ENCODE data around the gene FBXW5.
A peak's percentile ranks its signal among the peaks of the same experiment; 100 is the strongest.

Gene FBXW5

DNA sequence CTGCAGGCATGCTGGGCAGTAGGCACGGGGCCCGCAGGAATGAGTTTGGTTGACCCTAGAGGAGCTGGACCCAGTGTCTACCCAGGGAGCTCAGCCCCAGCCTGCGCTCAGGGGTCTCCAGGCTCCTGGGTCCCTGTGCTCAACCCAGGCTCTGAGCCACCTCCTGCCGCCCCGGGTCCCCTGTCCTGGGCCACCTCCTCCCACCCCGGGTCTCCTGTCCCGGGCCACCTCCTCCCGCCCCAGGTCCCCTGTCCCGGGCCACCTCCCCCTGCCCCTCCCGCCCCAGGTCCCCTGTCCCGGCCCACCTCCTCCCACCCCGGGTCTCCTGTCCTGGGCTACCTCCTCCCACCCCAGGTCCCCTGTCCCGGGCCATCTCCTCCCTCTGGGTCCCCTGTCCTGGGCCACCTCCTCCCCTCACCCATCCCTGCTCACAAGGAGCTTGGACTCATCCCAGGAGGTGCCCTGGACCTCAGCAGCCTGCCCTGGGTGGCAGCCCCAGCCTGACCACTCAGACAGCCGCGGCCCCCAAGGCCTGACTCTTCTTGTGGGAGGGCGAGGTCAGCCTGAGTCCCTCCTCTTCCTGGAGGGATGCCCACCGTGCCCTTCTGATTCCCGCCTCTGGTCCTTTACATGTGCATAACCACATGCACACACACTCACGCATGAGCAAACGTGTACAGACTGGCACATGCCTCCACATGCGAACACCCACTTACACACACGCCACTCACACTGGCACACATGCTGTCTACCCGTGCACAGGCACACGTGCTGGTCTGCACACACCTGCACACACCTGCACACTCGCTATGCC is 9.9 kb upstream of the FBXW5 start:
- H3K27ac ChIP-seq: no peak overlapping the region
- TF ChIP-seq, protein P1, sequence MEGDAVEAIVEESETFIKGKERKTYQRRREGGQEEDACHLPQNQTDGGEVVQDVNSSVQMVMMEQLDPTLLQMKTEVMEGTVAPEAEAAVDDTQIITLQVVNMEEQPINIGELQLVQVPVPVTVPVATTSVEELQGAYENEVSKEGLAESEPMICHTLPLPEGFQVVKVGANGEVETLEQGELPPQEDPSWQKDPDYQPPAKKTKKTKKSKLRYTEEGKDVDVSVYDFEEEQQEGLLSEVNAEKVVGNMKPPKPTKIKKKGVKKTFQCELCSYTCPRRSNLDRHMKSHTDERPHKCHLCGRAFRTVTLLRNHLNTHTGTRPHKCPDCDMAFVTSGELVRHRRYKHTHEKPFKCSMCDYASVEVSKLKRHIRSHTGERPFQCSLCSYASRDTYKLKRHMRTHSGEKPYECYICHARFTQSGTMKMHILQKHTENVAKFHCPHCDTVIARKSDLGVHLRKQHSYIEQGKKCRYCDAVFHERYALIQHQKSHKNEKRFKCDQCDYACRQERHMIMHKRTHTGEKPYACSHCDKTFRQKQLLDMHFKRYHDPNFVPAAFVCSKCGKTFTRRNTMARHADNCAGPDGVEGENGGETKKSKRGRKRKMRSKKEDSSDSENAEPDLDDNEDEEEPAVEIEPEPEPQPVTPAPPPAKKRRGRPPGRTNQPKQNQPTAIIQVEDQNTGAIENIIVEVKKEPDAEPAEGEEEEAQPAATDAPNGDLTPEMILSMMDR (conservative IDR thresholded peaks at IDR 0.05): no peak

- no peak overlapping the region for H3K27ac ChIP-seq
- TF ChIP-seq, protein P1 (conservative IDR thresholded peaks at IDR 0.05): no peak
These were observed 9.3 kb upstream of the FBXW5 start for GRCh38 chr9:136953771-136954269.

GRCh38 chr9:136952876-136953770 is 8.6 kb upstream of the FBXW5 start:
- TF ChIP-seq, protein P1 (conservative IDR thresholded peaks at IDR 0.05): no peak
- no peak overlapping the region for H3K27ac ChIP-seq

DNA sequence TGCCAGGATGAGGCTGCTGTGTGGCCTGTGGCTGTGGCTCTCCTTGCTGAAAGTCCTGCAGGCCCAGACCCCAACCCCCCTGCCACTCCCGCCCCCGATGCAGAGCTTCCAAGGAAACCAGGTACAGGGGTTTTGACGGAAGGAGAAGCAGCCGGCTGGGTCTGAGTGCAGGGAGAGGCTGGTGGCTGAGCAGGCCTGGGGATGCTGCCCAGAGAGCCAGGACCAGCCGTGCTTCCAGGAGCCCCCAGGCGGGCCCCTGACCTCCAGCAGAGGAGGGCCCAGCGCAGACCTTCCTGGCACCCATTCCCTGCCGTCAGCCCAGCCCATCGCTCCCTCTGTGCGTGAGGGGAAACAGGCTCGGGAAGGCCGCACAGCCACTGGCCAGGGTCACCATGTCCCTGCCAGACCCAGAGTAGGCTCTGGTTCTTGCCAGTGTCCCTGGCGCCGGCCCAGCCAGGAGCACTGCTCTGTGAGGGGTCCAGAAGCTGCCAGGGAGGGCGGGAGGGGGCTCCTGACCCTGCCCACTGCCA is 7.8 kb upstream of the FBXW5 start:
- TF ChIP-seq, protein P1 (conservative IDR thresholded peaks at IDR 0.05): no peak
- peak overlapping the region; percentile 97; the same call in 1 of the 2 replicates for H3K27ac ChIP-seq

DNA sequence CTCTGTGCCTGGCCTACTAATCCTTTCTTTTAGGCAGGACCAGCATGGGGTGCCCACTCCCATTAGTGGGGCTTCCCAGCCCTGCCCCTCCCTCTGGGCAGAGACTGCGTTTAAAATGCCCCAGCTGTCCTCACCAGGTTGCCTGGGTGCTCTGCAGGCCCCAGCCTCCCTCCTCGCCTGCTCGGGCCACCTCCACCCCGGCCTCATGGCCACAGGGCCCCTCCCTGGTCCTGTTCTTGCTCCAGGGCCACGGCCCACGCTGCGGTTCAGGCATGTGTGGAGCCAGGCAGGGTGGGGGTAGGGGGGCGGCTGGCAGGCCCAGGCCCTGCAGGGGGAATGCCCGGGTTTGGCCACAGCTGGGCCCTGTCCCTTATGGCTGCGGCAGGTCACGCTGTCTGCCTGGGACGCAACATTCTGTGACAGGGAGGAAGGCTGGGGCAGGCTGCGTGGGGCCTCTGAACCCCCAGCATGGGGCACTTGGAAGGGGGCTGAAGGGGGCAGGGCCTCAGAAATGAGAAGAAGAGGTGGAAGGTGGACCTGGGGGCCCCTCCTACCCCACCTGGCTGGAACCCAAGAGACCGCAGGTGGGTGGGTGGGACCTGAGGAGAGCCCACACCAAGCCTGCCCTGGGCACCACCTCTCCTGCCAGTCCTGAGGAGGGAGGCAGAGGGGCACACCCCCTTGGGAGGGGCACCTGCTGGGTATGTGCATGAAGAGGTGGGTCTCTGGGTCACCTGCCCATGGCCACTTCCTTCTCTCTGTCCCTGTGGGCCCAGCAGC is 7.2 kb upstream of the FBXW5 start, which contains the start of gene LCN12:
TSS of gene LCN12 (plus strand) at position 733 of the 780 bp plus-strand sequence. CDS start 55 bp downstream, outside the sequence.
- H3K27ac ChIP-seq: peak within 1 kb of the TSS; percentile 97
- TF ChIP-seq, protein P1 (conservative IDR thresholded peaks at IDR 0.05): no peak

GRCh38 chr9:136950656-136951276 is 6.2 kb upstream of the FBXW5 start:
- TF ChIP-seq, protein P1 (conservative IDR thresholded peaks at IDR 0.05): no peak
- peak overlapping the region; percentile 97 for H3K27ac ChIP-seq
